Measurements from ENCODE around the gene TMEM117. TPM values are rescaled to one million over a fixed set of nuclear protein-coding genes. Genes with fewer than 3 reads are reported as not detected.

The TMEM117 gene
- total and polyA plus RNA-seq, 7 donors, result 2.3 to 21.4 (median 17.5) TPM

DNA sequence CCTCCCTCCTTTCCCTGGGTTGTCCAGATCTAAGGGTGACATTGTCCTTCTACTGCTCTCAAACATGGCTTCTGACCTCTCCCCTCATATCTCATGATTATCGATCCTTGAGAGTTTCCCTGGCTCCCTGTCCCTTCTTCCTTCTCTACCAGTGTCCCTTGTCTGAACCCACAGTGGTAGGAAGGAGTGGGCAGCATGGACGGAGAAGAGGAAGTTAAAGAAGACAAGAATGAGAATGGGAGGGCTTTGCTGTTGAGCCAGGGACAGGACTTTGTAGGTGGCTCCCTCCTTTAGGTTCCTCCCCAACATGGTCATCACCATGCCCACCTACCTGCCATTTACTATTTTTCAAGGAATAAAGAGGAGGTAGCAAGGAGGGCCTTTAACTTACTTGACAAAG, 166.7 kb downstream of the TMEM117 start:
- no peak for DNase-seq
- peaks cover 0 to 2% (median 0%) of the 10 kb centered on the region in 4 donors for H3K9me3 ChIP-seq
- H3K4me3 ChIP-seq, result no peak overlapping the region
- H3K27ac ChIP-seq, result no peak overlapping the region
- 79 to 93% methylated on average over 2 of the region's 2 CpGs for WGBS, 2 donors
- no peaks in the 10 kb centered on the region for H3K27me3 ChIP-seq
- H3K4me1 ChIP-seq, result no peaks in the 10 kb centered on the region
- no peak for TF ChIP-seq EP300 (IDR thresholded peaks at IDR 0.05)
- TF ChIP-seq, protein P1, sequence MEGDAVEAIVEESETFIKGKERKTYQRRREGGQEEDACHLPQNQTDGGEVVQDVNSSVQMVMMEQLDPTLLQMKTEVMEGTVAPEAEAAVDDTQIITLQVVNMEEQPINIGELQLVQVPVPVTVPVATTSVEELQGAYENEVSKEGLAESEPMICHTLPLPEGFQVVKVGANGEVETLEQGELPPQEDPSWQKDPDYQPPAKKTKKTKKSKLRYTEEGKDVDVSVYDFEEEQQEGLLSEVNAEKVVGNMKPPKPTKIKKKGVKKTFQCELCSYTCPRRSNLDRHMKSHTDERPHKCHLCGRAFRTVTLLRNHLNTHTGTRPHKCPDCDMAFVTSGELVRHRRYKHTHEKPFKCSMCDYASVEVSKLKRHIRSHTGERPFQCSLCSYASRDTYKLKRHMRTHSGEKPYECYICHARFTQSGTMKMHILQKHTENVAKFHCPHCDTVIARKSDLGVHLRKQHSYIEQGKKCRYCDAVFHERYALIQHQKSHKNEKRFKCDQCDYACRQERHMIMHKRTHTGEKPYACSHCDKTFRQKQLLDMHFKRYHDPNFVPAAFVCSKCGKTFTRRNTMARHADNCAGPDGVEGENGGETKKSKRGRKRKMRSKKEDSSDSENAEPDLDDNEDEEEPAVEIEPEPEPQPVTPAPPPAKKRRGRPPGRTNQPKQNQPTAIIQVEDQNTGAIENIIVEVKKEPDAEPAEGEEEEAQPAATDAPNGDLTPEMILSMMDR (IDR thresholded peaks at IDR 0.05), result no peak
- no peak for TF ChIP-seq POLR2A (IDR thresholded peaks at IDR 0.05)
- no peak for TF ChIP-seq POLR2AphosphoS5 (IDR thresholded peaks at IDR 0.05)
- intact Hi-C loops (cut with DNase I), result no loop called here
- H3K36me3 ChIP-seq, result no peaks in the 10 kb centered on the region

DNA sequence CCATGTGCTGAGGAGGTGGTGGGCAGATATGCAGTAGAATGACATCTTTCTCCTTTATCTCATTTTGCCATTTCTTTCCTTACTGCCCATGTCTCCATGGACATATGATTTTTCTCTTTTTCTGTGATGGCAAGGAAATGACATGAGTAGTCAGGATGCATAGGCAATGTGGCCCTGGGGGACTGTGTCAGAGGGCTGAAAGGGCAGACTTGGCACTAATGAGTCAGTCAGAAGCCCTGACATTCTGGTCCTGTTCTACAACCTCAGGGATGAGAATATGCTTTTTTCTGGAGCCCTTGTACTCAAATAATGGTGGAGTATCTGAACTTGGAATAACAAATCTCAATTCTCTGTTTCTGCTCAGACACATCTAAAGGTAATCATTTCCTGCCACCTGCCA, 167.8 kb downstream of the TMEM117 start:
- H3K4me3 ChIP-seq, result no peak overlapping the region
- H3K4me1 ChIP-seq, result no peaks in the 10 kb centered on the region
- DNase-seq, result no peak
- no peak overlapping the region for H3K27ac ChIP-seq
- H3K27me3 ChIP-seq, result no peaks in the 10 kb centered on the region
- peaks cover 0 to 10% (median 2%) of the 10 kb centered on the region in 4 donors for H3K9me3 ChIP-seq
- TF ChIP-seq POLR2AphosphoS5 (IDR thresholded peaks at IDR 0.05) (no peak), EP300 (IDR thresholded peaks at IDR 0.05) (no peak), POLR2A (IDR thresholded peaks at IDR 0.05) (no peak)
- TF ChIP-seq, protein P1 (IDR thresholded peaks at IDR 0.05), result no peak
- intact Hi-C loops (cut with DNase I), result no loop called here
- H3K36me3 ChIP-seq, result no peaks in the 10 kb centered on the region

DNA sequence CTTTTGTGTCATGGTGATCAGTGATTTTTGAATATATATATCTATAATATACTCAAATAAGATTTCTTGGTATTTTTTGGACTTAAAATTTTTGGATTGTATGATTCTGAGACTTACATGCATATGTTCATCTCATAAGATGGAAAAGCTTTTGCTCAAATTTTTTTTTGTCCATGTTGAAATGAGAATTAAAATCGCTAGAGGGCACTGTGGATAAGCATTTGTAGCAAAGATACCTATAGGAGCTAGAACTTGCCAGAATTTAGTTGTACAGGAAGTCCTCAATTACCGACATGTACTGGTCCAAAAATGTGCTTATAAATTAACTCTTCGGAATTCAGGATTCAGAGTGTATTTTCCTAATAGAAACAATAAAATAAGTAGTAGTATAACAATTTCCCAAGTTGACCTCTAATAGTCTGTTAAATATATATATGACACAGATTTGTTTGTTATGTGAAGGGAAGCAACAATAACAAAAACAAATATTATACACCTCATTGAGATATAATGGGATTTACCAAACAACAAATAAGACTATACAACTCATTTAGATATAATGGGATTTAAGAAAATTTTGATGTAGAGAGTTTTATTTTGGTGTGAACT, 179.6 kb downstream of the TMEM117 start:
- TF ChIP-seq POLR2AphosphoS5 (IDR thresholded peaks at IDR 0.05) (no peak), POLR2A (IDR thresholded peaks at IDR 0.05) (no peak), EP300 (IDR thresholded peaks at IDR 0.05) (no peak)
- TF ChIP-seq, protein P1 (IDR thresholded peaks at IDR 0.05), result peak in 2 of 4 experiments; percentile 26 to 51
- no peaks in the 10 kb centered on the region for H3K9me3 ChIP-seq
- H3K36me3 ChIP-seq, result no peaks in the 10 kb centered on the region
- intact Hi-C loops (cut with DNase I), result loop anchor here (2.0 kb wide), 1 partner anchor 915 kb away; no protein-coding TSS in a partner anchor
- no peaks in the 10 kb centered on the region for H3K27me3 ChIP-seq
- no peak overlapping the region for H3K27ac ChIP-seq
- H3K4me1 ChIP-seq, result peaks cover 0 to 8% (median 0%) of the 10 kb centered on the region in 4 donors
- H3K4me3 ChIP-seq, result no peak overlapping the region
- WGBS, 2 donors, result 0 to 3% methylated on average over 3 of the region's 3 CpGs
- no peak for DNase-seq

DNA sequence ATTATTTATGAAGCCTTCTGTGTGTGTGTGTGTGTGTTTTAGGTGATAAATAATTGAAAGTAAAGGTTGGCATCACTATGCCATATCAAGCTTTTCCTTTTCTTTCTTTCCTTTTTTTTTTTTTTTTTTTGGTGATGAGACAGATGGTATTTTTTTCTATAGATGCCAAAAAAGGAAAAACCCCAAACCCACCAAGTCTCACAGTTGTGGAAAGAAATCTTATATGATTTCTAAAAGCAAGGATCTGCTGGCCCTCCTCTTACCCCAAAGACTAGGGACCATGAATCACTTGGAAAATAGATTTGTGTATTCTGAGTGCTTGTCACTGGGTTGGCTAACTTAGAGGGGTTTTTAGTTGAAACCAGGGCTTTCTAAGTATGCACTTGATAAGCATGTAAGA, 181.3 kb downstream of the TMEM117 start:
- no peaks in the 10 kb centered on the region for H3K9me3 ChIP-seq
- DNase-seq, result no peak
- no peak overlapping the region for H3K4me3 ChIP-seq
- H3K4me1 ChIP-seq, result peaks cover 0 to 8% (median 0%) of the 10 kb centered on the region in 4 donors
- no peaks in the 10 kb centered on the region for H3K27me3 ChIP-seq
- TF ChIP-seq POLR2A (IDR thresholded peaks at IDR 0.05) (no peak), EP300 (IDR thresholded peaks at IDR 0.05) (no peak), POLR2AphosphoS5 (IDR thresholded peaks at IDR 0.05) (no peak)
- TF ChIP-seq, protein P1 (IDR thresholded peaks at IDR 0.05), result no peak
- intact Hi-C loops (cut with DNase I), result no loop called here
- H3K36me3 ChIP-seq, result no peaks in the 10 kb centered on the region
- H3K27ac ChIP-seq, result no peak overlapping the region

DNA sequence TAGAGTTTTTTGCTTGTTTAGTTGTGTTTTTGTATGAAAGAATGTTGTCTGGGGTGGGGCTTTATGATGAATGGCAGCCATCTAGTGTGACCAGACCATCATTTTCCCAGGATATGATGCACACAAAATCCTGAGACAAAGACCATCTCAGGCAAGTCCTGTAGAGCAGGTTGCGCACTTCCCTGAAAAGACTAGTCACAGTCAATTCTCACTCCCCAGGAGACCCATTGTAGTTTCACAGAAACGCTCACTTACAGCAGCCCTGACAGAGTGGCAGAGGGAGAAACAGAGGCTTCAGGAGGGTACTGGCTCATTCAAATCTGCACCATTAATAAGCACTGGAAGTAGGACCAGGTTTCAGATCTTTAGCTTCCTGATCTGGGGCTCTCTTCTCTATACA, 183.2 kb downstream of the TMEM117 start:
- H3K27ac ChIP-seq, result no peak overlapping the region
- TF ChIP-seq POLR2A (IDR thresholded peaks at IDR 0.05), result no peak
- TF ChIP-seq, protein P1 (IDR thresholded peaks at IDR 0.05), result no peak
- TF ChIP-seq POLR2AphosphoS5 (IDR thresholded peaks at IDR 0.05), result no peak
- TF ChIP-seq EP300 (IDR thresholded peaks at IDR 0.05), result no peak
- H3K4me1 ChIP-seq, result peaks cover 0 to 8% (median 0%) of the 10 kb centered on the region in 4 donors
- intact Hi-C loops (cut with DNase I), result no loop called here
- no peaks in the 10 kb centered on the region for H3K9me3 ChIP-seq
- WGBS, 2 donors, result 68 to 94% methylated on average over 2 of the region's 2 CpGs
- no peak overlapping the region for H3K4me3 ChIP-seq
- H3K36me3 ChIP-seq, result no peaks in the 10 kb centered on the region
- no peak for DNase-seq
- H3K27me3 ChIP-seq, result no peaks in the 10 kb centered on the region

Data from sigmoid colon (tissue), 7 donors.